PC-9 (cell line): ENCODE data around the gene EYA2.

ENCODE experiments used
- CTCF ChIP-seq: fragments of 200-600 bp; sonication (generic); conservative IDR thresholded peaks from 2 replicates; pipeline ENCODE4 v1.6.1; 2017; ENCODE audit warnings: mixed run types, antibody characterized with exemption, mild to moderate bottlenecking, moderate library complexity
- EZH2 ChIP-seq: fragments of 200-600 bp; sonication (generic); IDR thresholded peaks from 2 replicates; pipeline ENCODE4 v1.8.0; 2017; ENCODE audit warnings: antibody characterized with exemption, low read depth

GRCh38 chr20:46939031-46939965 lies 44.7 kb downstream of the EYA2 start:
- TF ChIP-seq CTCF (peak; percentile 44; the same call in 1 of the 2 replicates), EZH2 (no peak)
